Measurements from ENCODE around the gene TM2D1. TPM values are rescaled to one million over a fixed set of nuclear protein-coding genes. Genes with fewer than 3 reads are reported as not detected.
"Not testable (repeated sequence)": the region's sequence is repeated elsewhere in the genome, so short reads cannot be mapped to it uniquely, and the experiment has no call there.

Gene TM2D1
- polyA plus RNA-seq, 2 of the 4 experiments (the other 2 are of a cell fraction) = 32.4 to 54.2 TPM

DNA sequence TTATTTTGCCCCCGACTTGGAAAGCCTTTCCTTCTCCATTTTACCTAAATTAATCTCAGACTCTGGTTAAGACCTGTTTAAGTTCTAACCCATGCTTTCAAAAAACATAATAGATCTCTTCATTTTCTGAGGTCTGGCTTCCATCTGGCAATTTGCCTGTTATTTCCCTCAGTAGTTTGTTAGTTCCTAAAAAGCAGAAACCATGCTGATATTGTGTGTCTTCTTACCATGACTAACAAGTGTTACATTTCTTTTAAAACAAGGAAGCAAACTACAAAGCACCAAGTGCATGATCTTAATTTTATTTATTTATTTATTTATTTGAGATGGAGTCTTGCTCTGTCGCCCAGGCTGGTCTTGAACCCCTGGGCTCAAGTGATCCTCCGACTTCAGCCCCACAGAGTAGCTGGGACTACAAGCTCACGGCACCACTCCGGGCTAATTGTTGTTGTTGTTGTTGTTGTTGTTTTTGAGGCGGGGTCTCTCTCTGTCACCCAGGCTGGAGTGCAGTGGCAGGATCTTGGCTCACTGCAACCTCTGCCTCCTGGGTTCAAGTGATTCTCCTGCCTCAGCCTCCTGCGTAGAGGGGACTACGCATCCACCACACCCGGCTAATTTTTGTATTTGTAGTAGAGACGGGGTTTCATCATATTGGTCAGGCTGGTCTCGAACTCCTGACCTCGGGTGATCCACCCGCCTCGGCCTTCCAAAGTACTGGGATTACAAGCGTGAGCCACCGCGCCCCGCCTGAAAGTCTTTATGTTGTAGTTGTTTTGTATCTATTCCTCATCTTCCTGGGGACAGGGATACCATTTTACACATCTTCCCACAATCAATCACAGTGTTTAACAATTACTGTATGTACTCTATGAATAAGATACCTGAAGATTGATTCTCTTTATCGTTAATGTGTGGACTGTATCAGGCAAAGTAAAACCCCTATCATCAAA lies 16.1 kb upstream of the TM2D1 start:
- TF ChIP-seq RAD21 (conservative IDR thresholded peaks at IDR 0.05 in 1 of 2, IDR thresholded peaks at IDR 0.05 in 1 of 2) = no peak
- no peak for TF ChIP-seq ZC3H11A (IDR thresholded peaks at IDR 0.05)
- no peak for TF ChIP-seq RFX5 (IDR thresholded peaks at IDR 0.05)
- no peak for TF ChIP-seq PHF8 (IDR thresholded peaks at IDR 0.05; ENCODE audit: borderline replicate concordance, low read depth)
- TF ChIP-seq ESRRA (IDR thresholded peaks at IDR 0.05; ENCODE audit: borderline replicate concordance, low read length) = no peak
- TF ChIP-seq, protein P1, sequence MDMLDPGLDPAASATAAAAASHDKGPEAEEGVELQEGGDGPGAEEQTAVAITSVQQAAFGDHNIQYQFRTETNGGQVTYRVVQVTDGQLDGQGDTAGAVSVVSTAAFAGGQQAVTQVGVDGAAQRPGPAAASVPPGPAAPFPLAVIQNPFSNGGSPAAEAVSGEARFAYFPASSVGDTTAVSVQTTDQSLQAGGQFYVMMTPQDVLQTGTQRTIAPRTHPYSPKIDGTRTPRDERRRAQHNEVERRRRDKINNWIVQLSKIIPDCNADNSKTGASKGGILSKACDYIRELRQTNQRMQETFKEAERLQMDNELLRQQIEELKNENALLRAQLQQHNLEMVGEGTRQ (IDR thresholded peaks at IDR 0.05) = no peak
- ChIA-PET POLR2A (no interaction called here), CTCF (interaction anchor here (0.7 kb wide), 1 partner anchor 815 kb away, joined by 3 read pairs; no protein-coding TSS in a partner anchor)
- DNase-seq (ENCODE audit: low read depth in 1 of 2, low spot score in 1 of 2) (no peak), ATAC-seq (no peak), FAIRE-seq (no peak)
- Histone ChIP-seq H3K4me2 (peak overlapping the region; percentile 93), H3K9me3 (no peaks in the 10 kb centered on the region), H3K27ac (peak overlapping the region; percentile 85 to 98), H3K4me1 (peaks cover 24% of the 10 kb centered on the region), H3K4me3 (peak overlapping the region; percentile 69)
- 83% methylated on average over 19 of the region's 19 CpGs for WGBS (ENCODE audit: missing lambda C conversion rate)

DNA sequence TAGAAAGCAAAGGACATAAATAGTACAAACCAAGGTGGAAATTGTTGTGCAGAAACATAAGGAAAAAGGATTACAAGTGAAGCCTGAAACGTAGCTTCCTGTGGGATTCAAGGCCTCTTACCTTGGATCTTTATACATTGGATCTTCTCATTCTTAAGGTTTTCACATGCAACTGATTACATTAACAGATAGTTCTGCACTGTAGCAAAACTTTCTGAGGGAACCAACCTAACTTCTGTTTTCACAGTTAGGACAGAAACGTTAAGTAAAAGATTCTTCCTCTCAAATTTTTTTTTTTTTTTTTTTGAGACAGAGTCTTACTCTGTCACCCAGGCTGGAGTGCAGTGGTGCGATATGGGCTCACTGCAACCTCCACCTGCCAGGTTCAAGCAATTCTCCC lies 7.8 kb upstream of the TM2D1 start:
- Histone ChIP-seq H3K4me1 (no peaks in the 10 kb centered on the region), H3K4me2 (no peak overlapping the region), H3K27ac (no peak overlapping the region), H3K4me3 (no peak overlapping the region), H3K9me3 (no peaks in the 10 kb centered on the region)
- POLR2A ChIA-PET = no interaction called here
- DNase-seq (ENCODE audit: low read depth in 1 of 2, low spot score in 1 of 2) (no peak), FAIRE-seq (no peak), ATAC-seq (no peak)
- TF ChIP-seq NFE2L2 (conservative IDR thresholded peaks at IDR 0.05; ENCODE audit: low read length) (no peak), CBX2 (IDR thresholded peaks at IDR 0.05; ENCODE audit: borderline replicate concordance, low read depth) (no peak), KDM1A (IDR thresholded peaks at IDR 0.05; ENCODE audit: low read depth) (no peak), ZNF302 (CRISPR knock-in tag; IDR thresholded peaks at IDR 0.05) (no peak), RAD21 (conservative IDR thresholded peaks at IDR 0.05 in 1 of 2, IDR thresholded peaks at IDR 0.05 in 1 of 2) (no peak)
- CTCF ChIA-PET = no interaction called here
- 68% methylated on average over 3 of the region's 3 CpGs for WGBS (ENCODE audit: missing lambda C conversion rate)

DNA sequence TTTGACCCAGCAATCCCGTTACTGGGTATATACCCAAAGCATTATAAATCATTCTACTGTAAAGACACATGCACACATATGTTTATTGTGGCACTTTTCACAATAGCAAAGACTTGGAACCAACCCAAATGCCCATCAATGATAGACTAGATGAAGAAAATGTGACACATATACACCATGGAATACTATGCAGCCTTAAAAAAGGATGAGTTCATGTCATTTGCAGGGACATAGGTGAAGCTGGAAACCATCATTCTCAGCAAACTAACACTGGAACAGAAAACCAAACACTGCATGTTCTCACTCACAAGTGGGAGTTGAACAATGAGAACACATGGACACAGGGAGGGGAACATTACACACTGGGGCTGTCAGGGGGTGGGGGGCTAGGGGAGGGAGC lies 5.7 kb upstream of the TM2D1 start:
- POLR2A ChIA-PET; FAIRE-seq; DNase-seq (ENCODE audit: low read depth in 1 of 2, low spot score in 1 of 2); H3K4me2 ChIP-seq; H3K4me3 ChIP-seq; CTCF ChIA-PET; H3K27ac ChIP-seq; H3K9me3 ChIP-seq; H3K4me1 ChIP-seq; ATAC-seq: not testable (repeated sequence)
- WGBS (ENCODE audit: missing lambda C conversion rate) = 0% methylated on average over 1 of the region's 1 CpG

DNA sequence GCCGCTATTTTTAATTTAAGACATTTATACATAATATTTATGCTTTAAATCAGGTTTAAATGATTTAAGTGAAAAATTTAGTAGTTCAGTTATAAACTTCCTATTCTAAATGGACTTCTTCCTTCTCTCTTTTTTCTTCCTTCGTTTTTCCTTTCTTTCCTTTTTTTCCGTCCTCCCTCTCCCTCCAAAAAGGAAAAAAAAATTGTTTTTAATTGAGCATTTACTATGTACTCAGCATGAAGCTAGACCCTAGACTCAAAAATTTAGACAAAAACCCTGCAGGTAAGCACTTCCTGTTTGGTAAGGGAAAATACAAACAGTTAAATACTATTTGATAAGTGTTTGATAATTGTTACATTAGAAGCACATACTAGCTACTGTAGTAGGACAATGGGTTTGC lies 2.6 kb upstream of the TM2D1 start:
- no peak overlapping the region for H3K27ac ChIP-seq
- 80% methylated on average over 3 of the region's 3 CpGs for WGBS (ENCODE audit: missing lambda C conversion rate)
- no peak overlapping the region for H3K4me3 ChIP-seq
- DNase-seq (ENCODE audit: low read depth in 1 of 2, low spot score in 1 of 2) = no peak
- FAIRE-seq = no peak
- H3K9me3 ChIP-seq = no peaks in the 10 kb centered on the region
- H3K4me2 ChIP-seq = no peak overlapping the region
- ChIA-PET POLR2A (no interaction called here), CTCF (interaction anchor here (1.1 kb wide), 1 partner anchor 8 kb away, joined by 3 read pairs; no protein-coding TSS in a partner anchor)
- peaks cover 13% of the 10 kb centered on the region; the same call in 1 of the 3 replicates for H3K4me1 ChIP-seq
- ATAC-seq = no peak
- TF ChIP-seq CHD4 (IDR thresholded peaks at IDR 0.05; ENCODE audit: borderline replicate concordance) (no peak), EHF (CRISPR knock-in tag; IDR thresholded peaks at IDR 0.05) (no peak), HEYL (CRISPR knock-in tag; IDR thresholded peaks at IDR 0.05) (no peak), KDM1A (IDR thresholded peaks at IDR 0.05; ENCODE audit: low read depth) (no peak), SMC3 (IDR thresholded peaks at IDR 0.05) (no peak), CBX2 (IDR thresholded peaks at IDR 0.05; ENCODE audit: borderline replicate concordance, low read depth) (no peak), RARB (CRISPR knock-in tag; IDR thresholded peaks at IDR 0.05) (no peak), HOXB13 (CRISPR knock-in tag; IDR thresholded peaks at IDR 0.05; ENCODE audit: low read depth) (no peak), HOXA7 (CRISPR knock-in tag; IDR thresholded peaks at IDR 0.05) (no peak), ZFP36 (IDR thresholded peaks at IDR 0.05; ENCODE audit: borderline replicate concordance, partially characterized antibody) (no peak), NFE2L2 (conservative IDR thresholded peaks at IDR 0.05; ENCODE audit: low read length) (no peak), HDAC2 (IDR thresholded peaks at IDR 0.05) (no peak), CEBPB (IDR thresholded peaks at IDR 0.05) (no peak), CHD2 (IDR thresholded peaks at IDR 0.05; ENCODE audit: low read length, partially characterized antibody) (no peak), CBX8 (IDR thresholded peaks at IDR 0.05) (no peak), RCOR1 (IDR thresholded peaks at IDR 0.05; ENCODE audit: low read depth, low read length) (no peak)
- TF ChIP-seq, protein P2, sequence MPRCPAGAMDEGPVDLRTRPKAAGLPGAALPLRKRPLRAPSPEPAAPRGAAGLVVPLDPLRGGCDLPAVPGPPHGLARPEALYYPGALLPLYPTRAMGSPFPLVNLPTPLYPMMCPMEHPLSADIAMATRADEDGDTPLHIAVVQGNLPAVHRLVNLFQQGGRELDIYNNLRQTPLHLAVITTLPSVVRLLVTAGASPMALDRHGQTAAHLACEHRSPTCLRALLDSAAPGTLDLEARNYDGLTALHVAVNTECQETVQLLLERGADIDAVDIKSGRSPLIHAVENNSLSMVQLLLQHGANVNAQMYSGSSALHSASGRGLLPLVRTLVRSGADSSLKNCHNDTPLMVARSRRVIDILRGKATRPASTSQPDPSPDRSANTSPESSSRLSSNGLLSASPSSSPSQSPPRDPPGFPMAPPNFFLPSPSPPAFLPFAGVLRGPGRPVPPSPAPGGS (IDR thresholded peaks at IDR 0.05) = no peak
- TF ChIP-seq, protein P3, sequence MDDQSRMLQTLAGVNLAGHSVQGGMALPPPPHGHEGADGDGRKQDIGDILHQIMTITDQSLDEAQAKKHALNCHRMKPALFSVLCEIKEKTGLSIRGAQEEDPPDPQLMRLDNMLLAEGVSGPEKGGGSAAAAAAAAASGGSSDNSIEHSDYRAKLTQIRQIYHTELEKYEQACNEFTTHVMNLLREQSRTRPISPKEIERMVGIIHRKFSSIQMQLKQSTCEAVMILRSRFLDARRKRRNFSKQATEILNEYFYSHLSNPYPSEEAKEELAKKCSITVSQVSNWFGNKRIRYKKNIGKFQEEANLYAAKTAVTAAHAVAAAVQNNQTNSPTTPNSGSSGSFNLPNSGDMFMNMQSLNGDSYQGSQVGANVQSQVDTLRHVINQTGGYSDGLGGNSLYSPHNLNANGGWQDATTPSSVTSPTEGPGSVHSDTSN (IDR thresholded peaks at IDR 0.05) = no peak
- TF ChIP-seq, protein P4, sequence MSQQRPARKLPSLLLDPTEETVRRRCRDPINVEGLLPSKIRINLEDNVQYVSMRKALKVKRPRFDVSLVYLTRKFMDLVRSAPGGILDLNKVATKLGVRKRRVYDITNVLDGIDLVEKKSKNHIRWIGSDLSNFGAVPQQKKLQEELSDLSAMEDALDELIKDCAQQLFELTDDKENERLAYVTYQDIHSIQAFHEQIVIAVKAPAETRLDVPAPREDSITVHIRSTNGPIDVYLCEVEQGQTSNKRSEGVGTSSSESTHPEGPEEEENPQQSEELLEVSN (IDR thresholded peaks at IDR 0.05; ENCODE audit: borderline replicate concordance, low read depth) = no peak

All from A549 (cell line).